ENCODE data around the gene BEST3. TPM values are rescaled to one million over a fixed set of nuclear protein-coding genes. Genes with fewer than 3 reads are reported as not detected.
A peak's percentile ranks its signal among the peaks of the same experiment; 100 is the strongest.
"Not testable (repeated sequence)": the region's sequence is repeated elsewhere in the genome, so short reads cannot be mapped to it uniquely, and the experiment has no call there.

Gene BEST3
- total and polyA plus RNA-seq, 2 of the 4 experiments (the other 2 are of a cell fraction), result under 0.01 to 0.07 TPM

- in situ Hi-C loops (cut with MboI; ENCODE audit: low sequenced_read_pairs); H4K5ac ChIP-seq (ENCODE audit: low read depth, low read length); dilution Hi-C loops (cut with HindIII; ENCODE audit: low sequenced_read_pairs, unreplicated experiment); H3K9me3 ChIP-seq (ENCODE audit: control insufficient read depth, insufficient read depth, low read length); H2BK15ac ChIP-seq (ENCODE audit: low read depth, low read length); H2BK20ac ChIP-seq (ENCODE audit: low read depth, low read length); H3K4me3 ChIP-seq (ENCODE audit: insufficient read depth, low read depth, low read length); H3K27me3 ChIP-seq (ENCODE audit: control insufficient read depth, insufficient read depth, low read length); H2AFZ ChIP-seq (replicated peaks; ENCODE audit: low read length, poor library complexity); H3K36me3 ChIP-seq (ENCODE audit: control insufficient read depth, insufficient read depth, low read length); H3K27ac ChIP-seq (ENCODE audit: insufficient read depth, low read length); H3K4ac ChIP-seq (ENCODE audit: low read depth, low read length); H2BK120ac ChIP-seq (ENCODE audit: low read depth, low read length); H3K23ac ChIP-seq (ENCODE audit: low read depth, low read length); BruUV-seq (replicated peaks); H3K9me1 ChIP-seq (ENCODE audit: insufficient read depth, low read length); POLR2A ChIA-PET (ENCODE audit: unreplicated experiment); H2AK5ac ChIP-seq (ENCODE audit: low read depth, low read length); H3K4me1 ChIP-seq (ENCODE audit: control insufficient read depth, insufficient read depth, low read length); H3K14ac ChIP-seq (replicated peaks; ENCODE audit: low read depth, low read length); H3K79me1 ChIP-seq (ENCODE audit: low read depth in 1 of 2, low read length in 2 of 2); H4K20me1 ChIP-seq (ENCODE audit: insufficient read depth, low read length); H3K18ac ChIP-seq (ENCODE audit: low read depth, low read length); H3K4me2 ChIP-seq (ENCODE audit: low read depth, low read length); H4K91ac ChIP-seq (ENCODE audit: insufficient read depth, low read depth, low read length); H2AK9ac ChIP-seq (replicated peaks; ENCODE audit: low read depth, low read length, poor library complexity); H3K9ac ChIP-seq (ENCODE audit: low read depth, low read length); CTCF ChIA-PET; H2BK5ac ChIP-seq (ENCODE audit: low read depth, low read length, poor library complexity, severe bottlenecking); H3K56ac ChIP-seq (ENCODE audit: extremely low read depth, insufficient read depth, low read length); H4K8ac ChIP-seq (ENCODE audit: low read depth in 2 of 2, low read length in 2 of 2): not testable (repeated sequence)
- peak; percentile 20 for DNase-seq
- peak; percentile 85 for ATAC-seq (ENCODE audit: low read depth)
- TF ChIP-seq, protein P1, sequence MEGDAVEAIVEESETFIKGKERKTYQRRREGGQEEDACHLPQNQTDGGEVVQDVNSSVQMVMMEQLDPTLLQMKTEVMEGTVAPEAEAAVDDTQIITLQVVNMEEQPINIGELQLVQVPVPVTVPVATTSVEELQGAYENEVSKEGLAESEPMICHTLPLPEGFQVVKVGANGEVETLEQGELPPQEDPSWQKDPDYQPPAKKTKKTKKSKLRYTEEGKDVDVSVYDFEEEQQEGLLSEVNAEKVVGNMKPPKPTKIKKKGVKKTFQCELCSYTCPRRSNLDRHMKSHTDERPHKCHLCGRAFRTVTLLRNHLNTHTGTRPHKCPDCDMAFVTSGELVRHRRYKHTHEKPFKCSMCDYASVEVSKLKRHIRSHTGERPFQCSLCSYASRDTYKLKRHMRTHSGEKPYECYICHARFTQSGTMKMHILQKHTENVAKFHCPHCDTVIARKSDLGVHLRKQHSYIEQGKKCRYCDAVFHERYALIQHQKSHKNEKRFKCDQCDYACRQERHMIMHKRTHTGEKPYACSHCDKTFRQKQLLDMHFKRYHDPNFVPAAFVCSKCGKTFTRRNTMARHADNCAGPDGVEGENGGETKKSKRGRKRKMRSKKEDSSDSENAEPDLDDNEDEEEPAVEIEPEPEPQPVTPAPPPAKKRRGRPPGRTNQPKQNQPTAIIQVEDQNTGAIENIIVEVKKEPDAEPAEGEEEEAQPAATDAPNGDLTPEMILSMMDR (conservative IDR thresholded peaks at IDR 0.05; ENCODE audit: low read depth, low read length), result 0 out of 2 replicates have a peak, but pooled peaks have one; percentile 27
- WGBS, 2 experiments (ENCODE audit: extremely low coverage in 2 of 2, insufficient read length in 1 of 2), result 71% methylated on average over 1 of the region's 6 CpGs; no CpG with 5 or more reads in 1 of the 2 experiments
- intact Hi-C loops (cut with micrococcal nuclease), result loop anchor here (5.0 kb wide), 1 partner anchor 53 kb away; the partner anchor contains the start of gene LRRC10
These were observed 34.1 kb downstream of the BEST3 start for GRCh38 chr12:69664930-69665377.

Measured in IMR-90 (cell line).